ENCODE data around the gene HNRNPF.

The HNRNPF gene

DNA sequence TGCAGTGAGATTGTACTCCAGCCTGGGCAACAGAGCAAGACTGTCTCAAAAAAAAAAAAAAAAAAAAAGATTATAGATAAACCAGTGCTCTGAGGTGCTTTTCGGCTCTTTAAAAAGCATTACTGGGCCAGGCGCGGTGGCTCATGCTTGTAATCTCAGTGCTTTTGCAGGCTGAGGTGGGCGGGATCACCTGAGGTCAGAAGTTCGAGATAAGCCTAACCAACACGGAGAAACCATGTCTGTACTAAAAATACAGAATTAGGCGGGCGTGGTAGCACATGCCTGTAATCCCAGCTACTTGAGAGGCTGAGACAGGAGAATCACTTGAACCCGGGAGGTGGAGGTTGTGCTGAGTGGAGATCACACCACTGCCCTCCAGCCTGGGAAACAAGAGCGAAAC is 6.6 kb upstream of the HNRNPF start:
- Histone ChIP-seq H2AK5ac (ENCODE audit: low read depth, low read length) (no peak overlapping the region), H3K27me3 (ENCODE audit: control insufficient read depth in 3 of 3, insufficient read depth in 3 of 3, low read depth in 1 of 3, low read length in 3 of 3) (no peaks in the 10 kb centered on the region), H4K91ac (ENCODE audit: low read depth, low read length, poor library complexity) (no peak overlapping the region), H2BK15ac (ENCODE audit: low read length) (no peak overlapping the region), H2BK5ac (ENCODE audit: low read length) (no peak overlapping the region), H3K4me3 (ENCODE audit: low read length in 2 of 2) (no peak overlapping the region), H3K79me1 (ENCODE audit: low read depth, low read length) (no peaks in the 10 kb centered on the region), H2BK120ac (ENCODE audit: low read depth, low read length) (no peak overlapping the region), H3K4ac (ENCODE audit: low read length) (no peak overlapping the region), H3K4me2 (ENCODE audit: insufficient read depth, low read length, poor library complexity, severe bottlenecking) (no peak overlapping the region), H3K4me1 (ENCODE audit: control insufficient read depth in 2 of 2, insufficient read depth in 1 of 2, low read depth in 1 of 2, low read length in 2 of 2) (no peaks in the 10 kb centered on the region), H2AFZ (ENCODE audit: low read length) (no peak overlapping the region), H3K9ac (ENCODE audit: low read depth, low read length, poor library complexity) (no peak overlapping the region), H3K36me3 (replicated peaks in 1 of 2; ENCODE audit: control insufficient read depth in 2 of 2, insufficient read depth in 2 of 2, low read length in 2 of 2) (no peaks in the 10 kb centered on the region), H3K14ac (ENCODE audit: low read length) (no peak overlapping the region), H3K23ac (ENCODE audit: low read depth, low read length, poor library complexity) (no peak overlapping the region), H4K8ac (ENCODE audit: low read depth, low read length) (no peak overlapping the region), H2BK12ac (ENCODE audit: low read length) (no peak overlapping the region), H3K9me3 (replicated peaks in 1 of 2; ENCODE audit: control insufficient read depth in 2 of 2, insufficient read depth in 1 of 2, low read depth in 1 of 2, low read length in 2 of 2) (no peaks in the 10 kb centered on the region), H3K18ac (ENCODE audit: low read length) (no peak overlapping the region), H3K27ac (replicated peaks; ENCODE audit: low read length) (no peak overlapping the region)
- WGBS, 2 donors (ENCODE audit: extremely low coverage in 2 of 2, insufficient read length in 2 of 2, insufficient replicate concordance in 1 of 2), result no CpG with 5 or more reads among the region's 10 CpGs
- DNase-seq (ENCODE audit: low spot score), result no peak

DNA sequence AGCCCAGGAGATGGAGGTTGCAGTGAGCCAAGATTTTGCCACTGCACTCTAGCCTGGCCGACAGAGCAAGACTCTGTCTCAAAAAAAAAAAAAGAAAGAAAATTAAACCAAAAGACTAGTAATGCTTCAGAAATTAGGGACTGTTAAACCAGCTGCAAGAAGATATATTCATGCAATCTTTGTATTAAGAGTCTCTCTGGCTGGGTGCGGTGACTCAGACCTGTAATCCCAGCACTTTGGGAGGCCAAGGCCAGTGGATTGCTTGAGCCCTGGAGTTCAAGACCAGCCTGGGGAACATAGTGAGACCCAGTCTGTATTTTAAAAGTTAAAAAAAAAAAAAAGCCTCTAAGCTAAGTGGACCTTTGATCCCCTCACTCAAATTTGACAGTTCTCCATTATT is 2.5 kb upstream of the HNRNPF start:
- H4K8ac ChIP-seq (ENCODE audit: low read depth, low read length), result no peak overlapping the region
- H3K27ac ChIP-seq (replicated peaks; ENCODE audit: low read length), result no peak overlapping the region
- H3K27me3 ChIP-seq (ENCODE audit: control insufficient read depth in 3 of 3, insufficient read depth in 3 of 3, low read depth in 1 of 3, low read length in 3 of 3), result no peaks in the 10 kb centered on the region
- DNase-seq (ENCODE audit: low spot score), result no peak
- no peak overlapping the region for H2AK5ac ChIP-seq (ENCODE audit: low read depth, low read length)
- no peak overlapping the region for H2BK15ac ChIP-seq (ENCODE audit: low read length)
- no peak overlapping the region for H3K4me2 ChIP-seq (ENCODE audit: insufficient read depth, low read length, poor library complexity, severe bottlenecking)
- H3K14ac ChIP-seq (ENCODE audit: low read length), result no peak overlapping the region
- no peak overlapping the region for H3K4me3 ChIP-seq (ENCODE audit: low read length in 2 of 2)
- no peak overlapping the region for H3K9ac ChIP-seq (ENCODE audit: low read depth, low read length, poor library complexity)
- no CpG with 5 or more reads among the region's 2 CpGs for WGBS, 2 donors (ENCODE audit: extremely low coverage in 2 of 2, insufficient read length in 2 of 2, insufficient replicate concordance in 1 of 2)
- H3K23ac ChIP-seq (ENCODE audit: low read depth, low read length, poor library complexity), result no peak overlapping the region
- H3K4me1 ChIP-seq (ENCODE audit: control insufficient read depth in 2 of 2, insufficient read depth in 1 of 2, low read depth in 1 of 2, low read length in 2 of 2), result peaks cover 0 to 4% of the 10 kb centered on the region in 2 donors
- peaks cover 6% of the 10 kb centered on the region for H3K79me1 ChIP-seq (ENCODE audit: low read depth, low read length)
- H2BK5ac ChIP-seq (ENCODE audit: low read length), result no peak overlapping the region
- no peak overlapping the region for H3K4ac ChIP-seq (ENCODE audit: low read length)
- no peak overlapping the region for H2BK12ac ChIP-seq (ENCODE audit: low read length)
- no peak overlapping the region for H2BK120ac ChIP-seq (ENCODE audit: low read depth, low read length)
- H3K18ac ChIP-seq (ENCODE audit: low read length), result no peak overlapping the region
- no peak overlapping the region for H4K91ac ChIP-seq (ENCODE audit: low read depth, low read length, poor library complexity)
- peaks cover 0 to 6% of the 10 kb centered on the region in 2 donors for H3K9me3 ChIP-seq (replicated peaks in 1 of 2; ENCODE audit: control insufficient read depth in 2 of 2, insufficient read depth in 1 of 2, low read depth in 1 of 2, low read length in 2 of 2)
- no peaks in the 10 kb centered on the region for H3K36me3 ChIP-seq (replicated peaks in 1 of 2; ENCODE audit: control insufficient read depth in 2 of 2, insufficient read depth in 2 of 2, low read length in 2 of 2)
- no peak overlapping the region for H2AFZ ChIP-seq (ENCODE audit: low read length)

DNA sequence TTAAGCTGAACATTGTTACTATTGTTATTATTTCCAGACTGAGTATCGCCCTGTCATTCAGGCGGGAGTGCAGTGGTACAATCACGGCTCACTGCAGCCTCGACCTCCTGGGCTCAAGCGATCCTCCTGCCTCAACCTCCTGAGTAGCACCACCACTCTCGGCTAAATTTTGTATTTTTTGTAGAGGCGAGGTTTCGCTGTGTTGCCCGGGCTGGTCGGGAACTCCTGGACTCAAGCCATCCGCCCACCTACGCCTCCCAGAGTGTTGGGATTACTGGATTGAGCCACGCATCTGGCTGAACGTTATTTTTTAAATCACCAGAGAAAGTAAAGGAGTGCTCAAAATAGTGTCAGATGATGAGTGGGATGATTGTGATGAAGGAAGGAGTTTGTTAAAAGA is 1.4 kb upstream of the HNRNPF start:
- Histone ChIP-seq H4K8ac (ENCODE audit: low read depth, low read length) (no peak overlapping the region), H3K4me3 (ENCODE audit: low read length in 2 of 2) (no peak overlapping the region)
- DNase-seq (ENCODE audit: low spot score), result no peak

DNA sequence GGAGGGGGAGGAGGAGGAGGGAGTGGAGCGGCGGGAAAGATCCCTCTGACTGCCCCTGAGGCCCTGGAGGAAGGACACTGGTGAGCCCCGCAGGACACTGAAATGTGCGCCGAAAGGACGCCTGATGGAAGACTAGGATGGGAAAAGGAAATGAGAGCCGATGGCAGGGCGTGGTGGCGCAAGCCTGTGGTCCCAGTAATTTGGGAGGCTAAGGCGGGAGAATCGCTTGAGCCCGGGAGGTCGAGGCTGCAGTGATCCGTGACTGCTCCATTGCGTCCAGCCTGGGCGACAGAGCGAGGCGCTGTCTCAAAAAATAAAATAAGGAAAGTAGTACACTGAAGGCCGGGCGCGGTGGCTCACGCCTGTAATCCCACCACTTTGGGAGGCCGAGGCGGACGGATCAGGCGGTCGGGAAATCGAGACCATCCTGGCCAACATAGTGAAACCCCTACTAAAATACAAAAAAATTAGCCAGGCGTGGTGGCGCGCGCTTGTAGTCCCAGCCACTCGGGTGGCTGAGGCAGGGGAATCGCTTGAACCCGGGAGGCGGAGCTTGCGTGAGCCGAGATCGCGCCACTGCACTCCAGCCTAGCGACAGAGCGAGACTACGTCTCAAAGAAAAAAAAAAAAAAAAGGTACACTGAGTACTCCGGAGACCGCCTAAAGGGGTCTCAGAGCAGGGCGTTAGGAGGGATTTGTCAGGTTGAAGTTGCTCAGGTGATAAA is 561 bp upstream of the HNRNPF start:
- H4K91ac ChIP-seq (ENCODE audit: low read depth, low read length, poor library complexity), result no peak overlapping the region
- peak overlapping the region; percentile 42 for H3K4me2 ChIP-seq (ENCODE audit: insufficient read depth, low read length, poor library complexity, severe bottlenecking)
- H3K27me3 ChIP-seq (ENCODE audit: control insufficient read depth in 3 of 3, insufficient read depth in 3 of 3, low read depth in 1 of 3, low read length in 3 of 3), result no peaks in the 10 kb centered on the region
- H3K9me3 ChIP-seq (replicated peaks in 1 of 2; ENCODE audit: control insufficient read depth in 2 of 2, insufficient read depth in 1 of 2, low read depth in 1 of 2, low read length in 2 of 2), result peaks cover 0 to 13% of the 10 kb centered on the region in 2 donors
- H2AK5ac ChIP-seq (ENCODE audit: low read depth, low read length), result no peak overlapping the region
- no peak for DNase-seq (ENCODE audit: low spot score)
- peak overlapping the region; percentile 99 for H2AFZ ChIP-seq (ENCODE audit: low read length)
- WGBS, 2 donors (ENCODE audit: extremely low coverage in 2 of 2, insufficient read length in 2 of 2, insufficient replicate concordance in 1 of 2), result no CpG with 5 or more reads among the region's 46 CpGs
- no peak overlapping the region for H2BK12ac ChIP-seq (ENCODE audit: low read length)
- peak overlapping the region; percentile 39 for H3K18ac ChIP-seq (ENCODE audit: low read length)
- no peak overlapping the region for H3K23ac ChIP-seq (ENCODE audit: low read depth, low read length, poor library complexity)
- H3K79me1 ChIP-seq (ENCODE audit: low read depth, low read length), result peaks cover 6% of the 10 kb centered on the region
- H3K9ac ChIP-seq (ENCODE audit: low read depth, low read length, poor library complexity), result no peak overlapping the region
- no peak overlapping the region for H3K14ac ChIP-seq (ENCODE audit: low read length)
- H4K8ac ChIP-seq (ENCODE audit: low read depth, low read length), result no peak overlapping the region
- no peak overlapping the region for H2BK5ac ChIP-seq (ENCODE audit: low read length)
- peak overlapping the region; percentile 65 for H2BK120ac ChIP-seq (ENCODE audit: low read depth, low read length)
- H3K36me3 ChIP-seq (replicated peaks in 1 of 2; ENCODE audit: control insufficient read depth in 2 of 2, insufficient read depth in 2 of 2, low read length in 2 of 2), result peaks cover 2 to 14% of the 10 kb centered on the region in 2 donors
- H3K27ac ChIP-seq (replicated peaks; ENCODE audit: low read length), result peak overlapping the region; percentile 75
- peaks cover 3 to 10% of the 10 kb centered on the region in 2 donors for H3K4me1 ChIP-seq (ENCODE audit: control insufficient read depth in 2 of 2, insufficient read depth in 1 of 2, low read depth in 1 of 2, low read length in 2 of 2)
- peak overlapping the region; percentile 74 to 84 for H3K4me3 ChIP-seq (ENCODE audit: low read length in 2 of 2)
- peak overlapping the region; percentile 78 for H2BK15ac ChIP-seq (ENCODE audit: low read length)
- H3K4ac ChIP-seq (ENCODE audit: low read length), result no peak overlapping the region

More for the DNA sequence above, 1.4 kb upstream of the HNRNPF start:
- no peak overlapping the region for H3K4ac ChIP-seq (ENCODE audit: low read length)
- H2BK15ac ChIP-seq (ENCODE audit: low read length), result no peak overlapping the region
- H2BK12ac ChIP-seq (ENCODE audit: low read length), result no peak overlapping the region
- H3K36me3 ChIP-seq (replicated peaks in 1 of 2; ENCODE audit: control insufficient read depth in 2 of 2, insufficient read depth in 2 of 2, low read length in 2 of 2), result peaks cover 2 to 7% of the 10 kb centered on the region in 2 donors
- H2BK120ac ChIP-seq (ENCODE audit: low read depth, low read length), result no peak overlapping the region
- H3K18ac ChIP-seq (ENCODE audit: low read length), result no peak overlapping the region
- no CpG with 5 or more reads among the region's 14 CpGs for WGBS, 2 donors (ENCODE audit: extremely low coverage in 2 of 2, insufficient read length in 2 of 2, insufficient replicate concordance in 1 of 2)
- no peak overlapping the region for H2AK5ac ChIP-seq (ENCODE audit: low read depth, low read length)
- no peak overlapping the region for H2BK5ac ChIP-seq (ENCODE audit: low read length)
- peaks cover 6% of the 10 kb centered on the region for H3K79me1 ChIP-seq (ENCODE audit: low read depth, low read length)
- peaks cover 0 to 6% of the 10 kb centered on the region in 2 donors for H3K9me3 ChIP-seq (replicated peaks in 1 of 2; ENCODE audit: control insufficient read depth in 2 of 2, insufficient read depth in 1 of 2, low read depth in 1 of 2, low read length in 2 of 2)
- no peak overlapping the region for H2AFZ ChIP-seq (ENCODE audit: low read length)
- no peak overlapping the region for H3K4me2 ChIP-seq (ENCODE audit: insufficient read depth, low read length, poor library complexity, severe bottlenecking)
- no peak overlapping the region for H3K14ac ChIP-seq (ENCODE audit: low read length)
- H3K23ac ChIP-seq (ENCODE audit: low read depth, low read length, poor library complexity), result no peak overlapping the region
- peaks cover 3 to 10% of the 10 kb centered on the region in 2 donors for H3K4me1 ChIP-seq (ENCODE audit: control insufficient read depth in 2 of 2, insufficient read depth in 1 of 2, low read depth in 1 of 2, low read length in 2 of 2)
- no peak overlapping the region for H4K91ac ChIP-seq (ENCODE audit: low read depth, low read length, poor library complexity)
- H3K27ac ChIP-seq (replicated peaks; ENCODE audit: low read length), result no peak overlapping the region
- no peak overlapping the region for H3K9ac ChIP-seq (ENCODE audit: low read depth, low read length, poor library complexity)
- no peaks in the 10 kb centered on the region for H3K27me3 ChIP-seq (ENCODE audit: control insufficient read depth in 3 of 3, insufficient read depth in 3 of 3, low read depth in 1 of 3, low read length in 3 of 3)
